Left lobe of liver (tissue), 2 donors: ENCODE data around the gene PRKAA2. TPM values are rescaled to one million over a fixed set of nuclear protein-coding genes. Genes with fewer than 3 reads are reported as not detected.
"Not testable (repeated sequence)": the region's sequence is repeated elsewhere in the genome, so short reads cannot be mapped to it uniquely, and the experiment has no call there.

Experiments used
- ATAC-seq: fragments of 200-7000 bp; cut with Tn5 transposase; one replicate; pipeline ENCODE4 v1.9.1; 2020; ENCODE audit warnings: mild to moderate bottlenecking, moderate library complexity
- DNase-seq: peaks from one replicate; pipeline ENCODE4 v3.0.0-alpha.2; 2020; ENCODE audit warnings: low spot score
- total RNA-seq: library from RNA; stranded (reverse); gene quantifications from one replicate; pipeline ENCODE4 v1.2.1, GENCODE V29; 2021
- donor health status: DM: no; HTN: no; CAD: no; lungs with moderate emphysema.
- donor health status: DM: no; HTN: yes; CAD: no.

Gene PRKAA2
- 0.40 TPM for total RNA-seq

DNA sequence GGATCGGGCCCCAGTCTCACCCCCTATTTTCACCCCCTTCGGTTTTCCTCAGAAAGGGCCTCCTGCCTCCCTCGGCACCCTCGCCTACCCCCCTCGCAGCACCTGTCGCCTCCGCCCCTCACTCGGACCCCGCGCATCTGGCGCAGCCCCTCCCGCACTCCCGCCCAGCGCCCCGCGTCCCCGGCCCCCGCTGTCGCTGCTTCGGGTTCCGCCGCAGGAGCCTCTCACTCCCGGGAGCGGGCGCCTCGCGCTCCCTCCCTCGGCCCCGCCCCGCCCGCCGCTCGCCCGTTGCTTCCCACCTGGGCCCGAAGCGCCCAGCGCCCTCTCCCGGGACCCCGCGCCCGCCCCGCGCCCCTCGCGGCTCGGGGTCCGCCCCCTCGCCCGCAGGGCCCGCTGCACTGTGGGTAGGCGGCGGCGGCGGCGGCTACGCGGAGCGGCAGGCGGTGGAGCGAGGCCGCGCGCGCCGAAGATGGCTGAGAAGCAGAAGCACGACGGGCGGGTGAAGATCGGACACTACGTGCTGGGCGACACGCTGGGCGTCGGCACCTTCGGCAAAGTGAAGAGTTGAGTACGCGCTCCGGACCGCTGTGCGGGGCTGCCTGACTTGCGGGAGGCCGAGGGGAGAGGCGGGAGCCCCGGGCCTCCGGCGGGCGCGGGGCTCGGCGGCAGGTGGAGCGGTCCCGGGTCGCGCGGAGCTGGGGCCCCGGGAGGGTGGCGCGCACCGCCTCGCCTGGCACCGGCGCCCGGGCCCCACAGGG lies at the start of gene PRKAA2:
Gene PRKAA2 (plus strand): TSS at position 396 of the 758 bp plus-strand sequence. CDS start 74 bp downstream, at position 470.
- ATAC-seq (peak; percentile 85), DNase-seq (peak; percentile 48)

DNA sequence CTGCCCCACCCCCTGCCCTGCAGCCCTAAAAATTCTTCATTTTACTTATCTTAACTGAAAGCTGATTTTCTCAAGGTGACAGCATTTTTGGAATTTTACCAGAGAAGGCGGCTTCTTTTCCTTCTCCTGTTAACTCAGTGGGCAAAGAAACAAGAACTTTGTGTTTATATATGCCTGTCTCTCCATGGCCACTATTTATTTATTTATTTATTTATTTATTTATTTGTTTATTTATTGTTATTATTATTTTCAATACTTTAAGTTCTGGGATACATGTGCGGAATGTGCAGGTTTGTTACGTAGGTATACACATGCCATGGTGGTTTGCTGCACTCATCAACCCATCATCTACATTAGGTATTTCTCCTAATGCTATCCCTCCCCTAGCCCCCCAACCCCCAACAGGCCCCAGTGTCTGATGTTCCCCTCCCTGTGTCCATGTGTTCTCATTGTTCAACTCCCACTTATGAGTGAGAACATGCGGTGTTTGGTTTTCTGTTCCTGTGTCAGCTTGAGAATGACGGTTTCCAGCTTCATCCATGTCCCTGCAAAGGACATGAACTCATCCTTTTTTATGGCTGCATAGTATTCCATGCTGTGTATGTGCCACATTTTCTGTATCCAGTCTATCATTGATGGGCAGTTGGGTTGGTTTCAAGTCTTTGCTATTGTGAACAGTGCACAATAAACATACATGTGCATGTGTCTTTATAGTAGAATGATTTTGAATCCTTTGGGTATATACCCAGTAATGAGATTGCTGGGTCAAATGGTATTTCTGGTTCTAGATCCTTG lies 49.5 kb upstream of the PRKAA2 start:
- not testable (repeated sequence) for ATAC-seq, DNase-seq

- ATAC-seq, DNase-seq: not testable (repeated sequence)
These were observed 35.0 kb upstream of the PRKAA2 start for GRCh38 chr1:56610097-56610496.

DNA sequence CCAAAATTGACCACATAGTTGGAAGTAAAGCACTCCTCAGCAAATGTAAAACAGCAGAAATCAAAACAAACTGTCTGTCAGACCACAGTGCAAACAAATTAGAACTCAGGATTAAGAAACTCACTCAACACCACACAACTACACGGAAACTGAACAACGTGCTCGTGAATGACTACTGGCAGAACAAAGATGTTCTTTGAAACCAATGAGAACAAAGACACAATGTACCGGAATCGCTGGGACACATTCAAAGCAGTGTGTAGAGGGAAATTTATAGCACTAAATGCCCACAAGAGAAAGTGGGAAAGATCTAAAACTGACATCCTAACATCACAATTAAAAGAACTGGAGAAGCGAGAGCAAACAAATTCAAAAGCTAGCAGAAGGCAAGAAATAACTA lies 34.3 kb upstream of the PRKAA2 start:
- ATAC-seq, DNase-seq: not testable (repeated sequence)

GRCh38 chr1:56617141-56617540 lies 28.0 kb upstream of the PRKAA2 start:
- ATAC-seq (no peak), DNase-seq (no peak)

GRCh38 chr1:56625819-56626440 lies 19.2 kb upstream of the PRKAA2 start:
- DNase-seq: no peak
- no peak for ATAC-seq

GRCh38 chr1:56626546-56626945 lies 18.6 kb upstream of the PRKAA2 start:
- DNase-seq: no peak
- ATAC-seq: no peak

DNA sequence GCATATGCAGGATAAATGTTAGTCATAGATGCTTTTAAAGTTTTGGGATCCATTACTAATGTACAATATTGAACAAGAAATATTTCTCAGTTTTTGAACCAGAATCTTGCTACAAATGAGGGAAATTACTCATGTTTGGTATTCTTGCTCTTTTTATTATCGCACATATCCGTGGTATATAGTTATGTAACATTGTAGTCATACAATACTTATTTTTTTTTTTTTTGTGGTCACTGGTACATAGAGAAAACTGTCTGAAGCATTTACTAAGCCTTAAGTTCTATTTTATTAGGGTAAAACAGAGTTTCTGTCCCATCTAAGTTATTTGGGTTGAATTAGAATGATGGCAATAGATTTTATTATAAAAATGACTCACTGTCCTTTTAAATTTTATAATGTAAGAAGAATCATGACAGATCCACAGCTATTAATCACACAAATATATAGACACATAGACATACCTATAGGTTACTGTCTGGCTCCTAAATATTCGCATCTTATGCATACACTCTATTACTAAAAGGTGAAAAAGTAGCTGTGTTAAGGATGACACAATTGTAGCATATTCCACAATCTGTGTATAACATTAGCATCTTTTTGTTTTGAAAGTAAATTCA lies 18.0 kb upstream of the PRKAA2 start:
- DNase-seq (no peak), ATAC-seq (no peak)

DNA sequence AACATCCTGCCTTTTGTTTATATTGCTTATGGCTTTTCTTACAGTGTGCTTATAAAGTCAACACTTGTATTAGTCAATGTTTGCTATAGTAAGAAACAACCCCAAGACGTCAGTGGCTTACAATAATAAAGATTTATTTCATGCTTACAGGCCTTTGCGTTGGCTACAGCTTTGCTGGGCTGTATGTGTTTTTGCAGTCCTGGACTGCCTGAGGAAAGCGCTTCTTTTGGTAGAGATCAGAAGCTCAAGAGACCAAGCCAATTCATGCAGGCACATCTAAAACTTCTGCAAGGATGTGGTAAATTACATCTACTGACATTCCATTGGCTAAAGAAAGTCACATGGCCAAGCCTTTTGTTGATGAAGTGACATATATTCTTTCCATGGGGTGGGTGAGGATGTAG lies 17.5 kb upstream of the PRKAA2 start:
- no peak for ATAC-seq

DNA sequence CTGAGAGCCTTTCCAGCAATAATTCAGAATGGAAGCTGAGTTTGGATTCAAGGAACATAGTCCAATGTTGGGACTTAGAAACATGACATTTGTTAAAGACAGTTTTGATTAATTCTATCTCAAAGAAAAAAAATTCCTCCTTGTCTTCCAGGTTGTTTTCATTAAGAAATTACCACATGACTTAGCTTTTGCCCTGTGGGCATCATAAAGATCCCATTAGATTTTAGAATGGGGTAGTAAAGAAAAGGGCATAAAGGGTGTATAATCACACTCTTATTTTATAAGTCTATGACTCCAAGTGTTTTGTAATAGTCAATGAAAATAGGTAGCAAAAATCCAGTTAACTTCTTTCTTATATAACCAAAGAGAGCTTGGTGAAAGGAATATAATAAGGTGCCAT lies 14.3 kb upstream of the PRKAA2 start:
- DNase-seq (no peak), ATAC-seq (no peak)

More for the DNA sequence above, 17.5 kb upstream of the PRKAA2 start:
- DNase-seq: no peak

GRCh38 chr1:56631901-56632300 lies 13.2 kb upstream of the PRKAA2 start:
- ATAC-seq (no peak), DNase-seq (no peak)

- ATAC-seq (no peak), DNase-seq (no peak)
These were observed 10.1 kb upstream of the PRKAA2 start for GRCh38 chr1:56634981-56635380.

DNA sequence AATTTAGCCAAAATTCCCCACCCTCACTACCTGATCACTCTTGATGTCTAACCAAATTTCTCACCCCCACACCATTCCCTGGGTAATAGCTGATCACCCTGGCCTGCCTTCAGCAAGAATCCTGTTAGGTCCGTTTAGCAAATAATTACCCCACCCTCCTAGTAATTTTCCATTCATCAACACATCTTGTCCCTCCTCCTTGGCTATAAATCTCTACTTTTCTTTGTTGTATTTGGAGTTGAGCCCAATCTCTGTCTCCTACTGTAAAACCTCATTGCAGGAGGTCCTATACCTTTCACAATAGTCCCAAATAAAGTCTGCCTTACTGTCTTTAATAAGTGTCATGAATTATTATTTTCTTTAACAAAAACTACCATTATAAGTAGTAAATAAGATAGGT lies 6.9 kb upstream of the PRKAA2 start:
- no peak for DNase-seq
- no peak for ATAC-seq

GRCh38 chr1:56639211-56639610 lies 5.9 kb upstream of the PRKAA2 start:
- DNase-seq: no peak
- ATAC-seq: no peak

DNA sequence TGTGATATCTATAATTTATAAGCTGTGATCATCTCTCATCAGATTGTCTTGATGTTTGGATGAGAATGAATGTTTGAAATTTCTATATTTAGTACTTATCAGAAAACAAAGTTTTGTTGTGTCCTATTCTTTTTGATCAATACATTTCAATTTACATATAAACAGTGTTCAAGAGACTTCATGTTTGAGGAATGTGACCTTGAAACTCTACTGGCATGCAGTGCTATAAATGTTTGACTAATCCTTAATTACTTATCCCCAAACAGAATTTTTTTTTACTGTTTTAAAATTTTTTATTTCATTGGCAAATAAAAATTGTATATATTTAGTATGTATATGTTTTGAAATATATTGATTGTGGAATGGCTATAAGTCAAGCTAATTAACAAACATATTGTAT lies 1.5 kb upstream of the PRKAA2 start:
- ATAC-seq (no peak), DNase-seq (no peak)

GRCh38 chr1:56644064-56644918 lies 823 bp upstream of the PRKAA2 start:
- ATAC-seq (peak; percentile 51), DNase-seq (no peak)

DNA sequence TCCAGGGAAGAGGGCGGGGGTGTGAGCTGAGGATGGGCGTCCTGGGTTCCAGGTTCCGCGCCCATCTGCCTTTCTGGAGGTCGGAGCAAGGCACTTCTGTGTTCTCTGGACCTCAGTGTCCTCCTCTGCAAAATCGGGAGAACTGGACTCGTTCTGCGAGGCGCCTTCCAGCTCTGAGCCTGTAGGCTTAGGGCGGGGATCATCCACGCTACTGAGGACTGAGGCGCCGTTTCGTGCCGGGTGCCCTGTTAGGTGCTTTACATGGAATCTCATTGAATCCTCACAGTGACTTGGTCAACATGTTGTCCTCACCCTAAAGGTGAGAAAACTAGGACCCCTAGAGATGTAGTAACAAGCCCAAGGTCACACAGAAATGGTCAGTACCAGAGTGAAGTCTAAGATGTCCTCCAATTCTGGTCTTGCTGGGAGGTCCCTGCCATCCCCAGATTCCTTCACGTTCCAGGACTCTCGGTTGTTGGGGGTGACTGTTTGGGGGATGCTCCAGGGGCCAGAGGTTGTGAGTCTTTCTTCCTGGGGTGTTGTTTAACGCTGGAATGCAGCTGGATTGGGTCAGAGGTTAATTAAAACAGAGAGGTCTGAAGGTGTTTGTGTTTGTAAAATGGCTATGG lies 677 bp downstream of the PRKAA2 start:
- DNase-seq (no peak), ATAC-seq (peak; percentile 58)

GRCh38 chr1:56646611-56647010 lies 1.5 kb downstream of the PRKAA2 start:
- no peak for DNase-seq
- ATAC-seq: no peak

GRCh38 chr1:56647106-56647505 lies 2.0 kb downstream of the PRKAA2 start:
- ATAC-seq (no peak), DNase-seq (no peak)

- DNase-seq: no peak
- ATAC-seq: no peak
These were observed 3.4 kb downstream of the PRKAA2 start for GRCh38 chr1:56648546-56648945.
